Measurements from ENCODE around the gene ELL2. TPM values are rescaled to one million over a fixed set of nuclear protein-coding genes. Genes with fewer than 3 reads are reported as not detected.

Gene ELL2
- total RNA-seq, 6 experiments from 2014 or later = 74.3 to 96.4 (median 84.5) TPM

- 67% methylated on average over 2 of the region's 2 CpGs for WGBS (ENCODE audit: insufficient coverage, low coverage, low lambda C conversion rate, missing lambda C conversion rate)
- H3K9me3 ChIP-seq = no peaks in the 10 kb centered on the region
- H3K27ac ChIP-seq = peak overlapping the region in 2 of 3 donors; percentile 0 to 47
- no peak for DNase-seq
- ATAC-seq = peak in 1 of 4 donors; percentile 2
- H3K36me3 ChIP-seq = no peaks in the 10 kb centered on the region
- H3K4me1 ChIP-seq = peaks cover 0 to 45% (median 22%) of the 10 kb centered on the region in 4 donors
- intact Hi-C loops (cut with DNase I) = no loop called here
- TF ChIP-seq CTCF (IDR thresholded peaks at IDR 0.05) (no peak), POLR2A (IDR thresholded peaks at IDR 0.05) (no peak)
- H3K27me3 ChIP-seq = no peaks in the 10 kb centered on the region
- no peak overlapping the region for H3K4me3 ChIP-seq
These were observed 36.3 kb downstream of the ELL2 start for GRCh38 chr5:95925378-95925744.

GRCh38 chr5:95924720-95925377 is 36.8 kb downstream of the ELL2 start:
- Histone ChIP-seq H3K4me3 (no peak overlapping the region), H3K27me3 (no peaks in the 10 kb centered on the region), H3K9me3 (no peaks in the 10 kb centered on the region), H3K36me3 (no peaks in the 10 kb centered on the region), H3K4me1 (peaks cover 0 to 47% (median 22%) of the 10 kb centered on the region in 4 donors), H3K27ac (peak overlapping the region in 2 of 3 donors; percentile 0 to 47)
- intact Hi-C loops (cut with DNase I) = no loop called here
- ATAC-seq (peak; percentile 81 to 94 (median 90)), DNase-seq (peak in 1 of 3 donors; percentile 61)
- TF ChIP-seq CTCF (IDR thresholded peaks at IDR 0.05) (no peak), POLR2A (IDR thresholded peaks at IDR 0.05) (no peak)
- WGBS (ENCODE audit: insufficient coverage, low coverage, low lambda C conversion rate, missing lambda C conversion rate) = 38% methylated on average over 4 of the region's 4 CpGs

GRCh38 chr5:95923918-95924544 is 37.6 kb downstream of the ELL2 start:
- no peaks in the 10 kb centered on the region for H3K36me3 ChIP-seq
- peaks cover 0 to 55% (median 24%) of the 10 kb centered on the region in 4 donors for H3K4me1 ChIP-seq
- no peak for DNase-seq
- WGBS (ENCODE audit: insufficient coverage, low coverage, low lambda C conversion rate, missing lambda C conversion rate) = 48% methylated on average over 2 of the region's 2 CpGs
- H3K27ac ChIP-seq = peak overlapping the region in 1 of 3 donors; percentile 20
- no peaks in the 10 kb centered on the region for H3K9me3 ChIP-seq
- TF ChIP-seq CTCF (IDR thresholded peaks at IDR 0.05) = no peak
- intact Hi-C loops (cut with DNase I) = no loop called here
- ATAC-seq = peak in 3 of 4 donors; percentile 7 to 9 (median 8)
- H3K27me3 ChIP-seq = no peaks in the 10 kb centered on the region
- H3K4me3 ChIP-seq = no peak overlapping the region

- no peaks in the 10 kb centered on the region for H3K36me3 ChIP-seq
- no peaks in the 10 kb centered on the region for H3K9me3 ChIP-seq
- H3K27me3 ChIP-seq = no peaks in the 10 kb centered on the region
- ATAC-seq = no peak
- intact Hi-C loops (cut with DNase I) = no loop called here
- peaks cover 0 to 66% (median 30%) of the 10 kb centered on the region in 4 donors for H3K4me1 ChIP-seq
- no peak for DNase-seq
- TF ChIP-seq CTCF (IDR thresholded peaks at IDR 0.05) = no peak
- TF ChIP-seq POLR2A (IDR thresholded peaks at IDR 0.05) = no peak
- no peak overlapping the region for H3K27ac ChIP-seq
- no peak overlapping the region for H3K4me3 ChIP-seq
- 100% methylated on average over 3 of the region's 3 CpGs for WGBS (ENCODE audit: insufficient coverage, low coverage, low lambda C conversion rate, missing lambda C conversion rate)
These were observed 38.9 kb downstream of the ELL2 start for GRCh38 chr5:95922798-95923197.
